Measurements from ENCODE around the gene ZBTB46.

DNA sequence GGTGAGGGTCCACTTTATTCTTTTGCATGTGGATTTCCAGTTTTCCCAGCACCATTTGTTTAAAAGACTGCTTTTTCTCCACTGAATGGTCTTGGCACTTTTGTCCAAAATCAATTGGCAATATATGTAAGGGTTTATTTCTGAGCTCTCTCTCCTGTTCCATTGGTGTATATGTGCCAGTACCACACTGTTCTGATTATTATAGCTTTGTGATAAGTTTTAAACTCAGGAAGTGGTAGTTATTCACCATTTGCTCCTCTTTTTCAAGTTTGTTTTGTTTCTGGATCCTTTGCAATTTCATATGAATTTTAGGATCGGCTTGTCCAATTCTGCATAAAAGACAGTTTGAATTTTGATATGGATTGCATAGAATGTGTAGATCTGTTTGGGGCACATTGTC is 118.9 kb downstream of the ZBTB46 start:
- TF ChIP-seq GABPA (IDR thresholded peaks at IDR 0.05 in 1 of 2, conservative IDR thresholded peaks at IDR 0.05 in 1 of 2) (no peak), JUND (IDR thresholded peaks at IDR 0.05) (no peak), YY1 (IDR thresholded peaks at IDR 0.05) (no peak), EGR1 (IDR thresholded peaks at IDR 0.05; ENCODE audit: low read depth in 2 of 2) (no peak)
- TF ChIP-seq, protein P1, sequence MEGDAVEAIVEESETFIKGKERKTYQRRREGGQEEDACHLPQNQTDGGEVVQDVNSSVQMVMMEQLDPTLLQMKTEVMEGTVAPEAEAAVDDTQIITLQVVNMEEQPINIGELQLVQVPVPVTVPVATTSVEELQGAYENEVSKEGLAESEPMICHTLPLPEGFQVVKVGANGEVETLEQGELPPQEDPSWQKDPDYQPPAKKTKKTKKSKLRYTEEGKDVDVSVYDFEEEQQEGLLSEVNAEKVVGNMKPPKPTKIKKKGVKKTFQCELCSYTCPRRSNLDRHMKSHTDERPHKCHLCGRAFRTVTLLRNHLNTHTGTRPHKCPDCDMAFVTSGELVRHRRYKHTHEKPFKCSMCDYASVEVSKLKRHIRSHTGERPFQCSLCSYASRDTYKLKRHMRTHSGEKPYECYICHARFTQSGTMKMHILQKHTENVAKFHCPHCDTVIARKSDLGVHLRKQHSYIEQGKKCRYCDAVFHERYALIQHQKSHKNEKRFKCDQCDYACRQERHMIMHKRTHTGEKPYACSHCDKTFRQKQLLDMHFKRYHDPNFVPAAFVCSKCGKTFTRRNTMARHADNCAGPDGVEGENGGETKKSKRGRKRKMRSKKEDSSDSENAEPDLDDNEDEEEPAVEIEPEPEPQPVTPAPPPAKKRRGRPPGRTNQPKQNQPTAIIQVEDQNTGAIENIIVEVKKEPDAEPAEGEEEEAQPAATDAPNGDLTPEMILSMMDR (IDR thresholded peaks at IDR 0.05; ENCODE audit: low read depth, low read length, missing input control) = no peak
